PC-3 (cell line): ENCODE measurements around the gene MAN2A2.

Source experiments
- EZH2 ChIP-seq: fragments of 300-600 bp; sonication (generic); IDR thresholded peaks from one replicate; pipeline ENCODE4 v1.6.1; 2017; ENCODE audit warnings: antibody characterized with exemption, mild to moderate bottlenecking, low read length; ENCODE audit not compliant: unreplicated experiment
- EZH2phosphoT487 ChIP-seq: fragments of 300-600 bp; sonication (generic); IDR thresholded peaks from 2 replicates; pipeline ENCODE4 v1.6.1; 2018; ENCODE audit warnings: mild to moderate bottlenecking, antibody characterized with exemption, low read length, borderline replicate concordance
- TF ChIP-seq, protein P1 (sequence below): fragments of 300-600 bp; sonication (generic); conservative IDR thresholded peaks from 2 replicates; pipeline ENCODE4 v1.5.1; 2017; ENCODE audit warnings: antibody characterized with exemption, low read depth, mild to moderate bottlenecking, low read length

GRCh38 chr15:90959894-90960293, 56.8 kb downstream of the MAN2A2 start:
- TF ChIP-seq, protein P1, sequence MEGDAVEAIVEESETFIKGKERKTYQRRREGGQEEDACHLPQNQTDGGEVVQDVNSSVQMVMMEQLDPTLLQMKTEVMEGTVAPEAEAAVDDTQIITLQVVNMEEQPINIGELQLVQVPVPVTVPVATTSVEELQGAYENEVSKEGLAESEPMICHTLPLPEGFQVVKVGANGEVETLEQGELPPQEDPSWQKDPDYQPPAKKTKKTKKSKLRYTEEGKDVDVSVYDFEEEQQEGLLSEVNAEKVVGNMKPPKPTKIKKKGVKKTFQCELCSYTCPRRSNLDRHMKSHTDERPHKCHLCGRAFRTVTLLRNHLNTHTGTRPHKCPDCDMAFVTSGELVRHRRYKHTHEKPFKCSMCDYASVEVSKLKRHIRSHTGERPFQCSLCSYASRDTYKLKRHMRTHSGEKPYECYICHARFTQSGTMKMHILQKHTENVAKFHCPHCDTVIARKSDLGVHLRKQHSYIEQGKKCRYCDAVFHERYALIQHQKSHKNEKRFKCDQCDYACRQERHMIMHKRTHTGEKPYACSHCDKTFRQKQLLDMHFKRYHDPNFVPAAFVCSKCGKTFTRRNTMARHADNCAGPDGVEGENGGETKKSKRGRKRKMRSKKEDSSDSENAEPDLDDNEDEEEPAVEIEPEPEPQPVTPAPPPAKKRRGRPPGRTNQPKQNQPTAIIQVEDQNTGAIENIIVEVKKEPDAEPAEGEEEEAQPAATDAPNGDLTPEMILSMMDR = no peak
- TF ChIP-seq EZH2phosphoT487 = no peak
- no peak for TF ChIP-seq EZH2
